Fibroblast of skin of right quadriceps (primary cell): ENCODE data around the gene CES4A.
A peak's percentile ranks its signal among the peaks of the same experiment; 100 is the strongest.
"Not testable (repeated sequence)": the region's sequence is repeated elsewhere in the genome, so short reads cannot be mapped to it uniquely, and the experiment has no call there.

ENCODE experiments used
- DNase-seq: peaks from one replicate; pipeline ENCODE4 v3.0.0-alpha.2; 2013

CES4A gene

DNA sequence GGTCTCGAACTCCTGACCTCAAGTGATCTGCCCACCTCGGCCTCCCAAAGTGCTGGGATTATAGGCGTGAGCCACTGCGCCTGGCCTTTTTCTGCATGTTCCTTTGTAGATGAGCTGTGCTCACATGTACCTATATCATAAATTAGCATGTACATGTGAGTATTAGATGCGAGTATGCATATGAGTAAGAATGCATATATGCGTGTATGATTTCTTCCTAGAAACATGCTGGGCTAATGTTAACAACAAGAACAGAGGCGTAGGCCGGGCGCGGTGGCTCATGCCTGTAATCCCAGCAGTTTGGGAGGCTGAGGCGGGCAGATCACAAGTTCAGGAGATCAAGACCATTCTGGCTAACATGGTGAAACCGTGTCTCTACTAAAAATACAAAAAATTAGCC lies 5.2 kb downstream of the CES4A start:
- not testable (repeated sequence) for DNase-seq

DNA sequence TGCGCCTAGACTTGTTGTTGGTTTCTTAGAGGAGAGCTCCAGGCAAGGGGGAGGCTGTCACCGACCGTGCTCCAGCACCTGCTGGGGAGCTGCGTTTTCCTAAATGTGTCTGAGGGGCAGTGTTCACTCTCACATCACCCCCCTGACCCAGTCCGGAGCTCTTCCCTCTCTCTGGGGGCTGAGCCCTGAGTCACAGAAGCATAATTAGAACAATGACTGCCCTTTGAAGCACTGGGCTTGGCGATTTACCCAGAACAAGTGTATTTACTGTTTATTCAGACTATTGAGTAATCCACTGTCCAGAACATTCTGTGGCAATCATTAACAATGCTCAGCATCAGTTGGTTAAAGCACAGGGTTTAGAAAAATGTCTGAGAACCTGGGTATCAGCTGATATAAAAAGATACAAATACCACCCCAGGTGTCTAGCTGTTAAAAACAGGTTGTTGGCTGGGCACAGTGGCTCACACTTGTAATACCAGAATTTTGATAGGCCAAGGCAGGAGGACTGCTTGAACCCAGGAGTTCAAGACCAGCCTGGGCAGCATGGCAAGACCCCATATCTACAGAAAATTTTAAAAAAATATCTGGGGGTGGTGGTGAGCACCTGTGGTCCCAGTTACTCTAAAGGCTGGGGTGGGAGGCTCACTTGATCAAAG lies 8.1 kb downstream of the CES4A start:
- DNase-seq: no peak

DNA sequence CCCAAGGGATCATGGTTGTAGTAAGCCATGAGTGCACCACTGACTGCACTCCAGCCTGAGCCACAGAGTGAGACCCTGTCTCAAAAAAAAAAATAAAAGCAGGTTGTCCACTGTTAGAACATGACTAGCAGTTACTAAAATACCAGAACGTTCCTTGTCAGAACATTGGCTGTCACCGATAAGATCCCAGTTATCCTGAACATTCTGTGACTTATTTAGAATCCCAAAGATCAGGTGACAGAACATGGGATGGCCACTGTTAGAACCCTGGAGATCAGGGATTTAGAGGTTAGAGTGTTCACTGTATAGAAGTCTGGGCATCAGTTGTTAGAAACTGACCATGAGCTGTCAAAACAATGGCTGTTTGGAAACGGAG lies 8.6 kb downstream of the CES4A start:
- no peak for DNase-seq

DNA sequence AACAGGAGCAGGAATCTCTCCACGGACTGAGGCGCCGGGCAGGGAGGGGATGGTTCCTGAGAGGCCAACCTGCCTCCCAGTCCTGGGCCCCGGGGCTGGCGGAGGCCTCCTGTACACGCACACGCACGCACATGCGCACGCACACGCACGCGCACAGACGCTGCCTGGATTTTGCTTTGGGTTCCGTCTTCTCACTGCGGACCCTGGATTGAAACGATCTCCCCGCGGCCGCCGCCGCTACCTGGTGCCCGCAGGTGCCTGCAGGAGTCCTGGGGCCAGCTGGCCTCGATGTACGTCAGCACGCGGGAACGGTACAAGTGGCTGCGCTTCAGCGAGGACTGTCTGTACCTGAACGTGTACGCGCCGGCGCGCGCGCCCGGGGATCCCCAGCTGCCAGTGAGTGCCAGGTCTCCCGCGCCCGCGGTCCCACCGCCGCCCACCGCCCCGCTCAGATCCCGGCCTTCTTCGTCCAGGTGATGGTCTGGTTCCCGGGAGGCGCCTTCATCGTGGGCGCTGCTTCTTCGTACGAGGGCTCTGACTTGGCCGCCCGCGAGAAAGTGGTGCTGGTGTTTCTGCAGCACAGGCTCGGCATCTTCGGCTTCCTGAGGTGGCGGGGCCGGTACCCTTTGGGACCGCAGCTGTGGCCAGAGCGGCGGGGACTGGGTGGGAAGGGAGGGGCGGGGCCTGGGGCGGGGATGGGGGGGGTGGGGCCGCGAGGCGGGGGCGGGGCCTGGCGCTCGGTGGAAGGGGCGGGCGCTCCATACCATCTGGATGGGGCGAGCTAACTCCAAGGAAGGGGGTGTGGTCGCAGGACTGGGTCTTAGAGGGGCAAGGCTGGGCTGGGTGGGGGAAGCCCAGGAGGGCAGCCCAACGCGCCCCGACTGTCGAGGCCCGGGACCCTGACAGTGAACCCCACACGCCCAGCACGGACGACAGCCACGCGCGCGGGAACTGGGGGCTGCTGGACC lies 12.3 kb downstream of the CES4A start:
- no peak for DNase-seq

DNA sequence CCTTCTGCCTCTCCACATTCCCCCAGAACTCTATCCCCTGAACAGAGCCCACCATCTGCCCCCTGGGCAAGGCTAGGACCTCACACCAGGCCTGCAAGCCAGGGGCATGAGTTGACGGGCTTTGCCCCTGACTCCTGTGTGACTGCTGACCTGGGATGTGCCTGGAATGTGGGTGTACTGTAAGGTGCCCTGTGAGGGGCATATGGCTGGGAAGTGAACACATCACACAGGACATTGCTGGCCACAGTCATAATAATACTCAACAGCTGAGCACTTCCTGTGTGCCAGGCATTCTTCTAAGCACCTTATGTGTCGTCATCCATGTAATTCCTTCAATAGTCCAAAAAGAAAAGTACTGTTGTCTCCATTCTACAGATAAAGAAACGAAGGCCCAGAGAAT lies 13.3 kb downstream of the CES4A start:
- DNase-seq: no peak

DNA sequence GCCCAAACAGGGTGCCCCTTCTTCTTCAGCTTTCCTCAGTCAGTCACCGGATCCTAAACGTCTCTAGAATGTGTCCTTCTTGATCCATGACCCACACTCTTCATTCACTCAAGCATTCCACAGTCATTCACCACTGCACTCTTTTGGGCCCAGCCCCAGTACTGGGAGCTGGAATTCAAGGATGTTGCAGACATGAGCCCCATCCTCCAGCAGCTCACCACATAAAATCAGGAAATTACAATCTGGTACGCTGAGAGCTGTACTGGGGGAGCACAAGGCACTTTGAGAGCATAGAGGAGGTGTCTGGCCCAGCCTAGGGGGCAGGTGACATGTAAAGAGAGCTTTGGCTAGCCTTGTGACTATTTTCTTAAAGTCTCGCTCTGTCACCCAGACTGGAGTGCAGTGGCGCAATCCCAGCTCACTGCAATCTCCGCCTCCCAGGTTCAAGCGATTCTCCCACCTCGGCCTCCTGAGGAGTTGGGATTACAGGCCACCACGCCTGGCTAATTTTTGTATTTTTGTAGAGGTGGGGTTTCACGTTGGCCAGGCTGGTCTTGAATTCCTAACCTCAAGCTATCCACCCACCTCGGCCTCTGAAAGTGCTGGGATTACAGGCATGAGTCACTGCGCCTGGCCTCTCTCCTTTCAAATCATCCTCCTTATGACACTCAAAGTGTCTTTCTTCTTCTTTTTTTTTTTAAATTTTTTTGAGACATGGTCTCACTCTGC lies 18.7 kb downstream of the CES4A start:
- peak; percentile 42 for DNase-seq

DNA sequence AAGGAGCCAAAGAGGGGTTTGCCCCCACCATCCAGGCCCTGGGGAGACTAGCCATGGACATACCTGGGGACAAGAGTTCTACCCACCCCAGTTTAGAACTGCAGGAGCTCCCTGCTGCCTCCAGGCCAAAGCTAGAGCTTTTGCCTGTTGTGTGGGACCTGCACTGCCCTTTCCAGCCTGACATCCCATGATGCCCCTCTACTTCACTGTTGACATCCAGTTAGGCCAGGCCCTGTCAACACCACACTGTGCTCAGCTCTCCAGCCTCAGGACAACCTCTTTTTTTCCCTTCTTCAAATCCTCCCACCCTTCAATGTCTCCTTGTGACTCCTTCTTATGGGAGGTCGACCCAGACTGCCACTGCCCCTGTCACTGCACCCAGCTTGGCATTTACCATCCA lies 20.8 kb downstream of the CES4A start:
- DNase-seq: no peak

DNA sequence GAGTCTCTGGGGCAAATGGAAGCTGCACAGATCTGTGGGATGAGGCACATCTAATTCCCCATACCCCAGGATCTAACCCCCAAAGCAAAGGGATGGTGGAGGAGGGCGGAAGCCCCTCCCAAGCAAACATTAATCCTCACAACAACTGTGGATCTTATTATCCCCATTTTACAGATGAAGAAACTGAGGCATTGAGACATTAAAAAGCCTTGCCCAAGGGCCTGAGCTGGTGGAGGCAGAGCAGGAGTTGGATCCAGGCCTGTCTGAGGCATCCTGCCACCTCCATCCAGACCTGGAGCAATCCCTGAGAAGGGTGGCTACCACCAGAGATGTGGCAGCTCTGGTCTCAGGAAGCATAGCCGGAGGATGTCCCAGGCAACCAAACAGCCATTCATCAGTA lies 22.9 kb downstream of the CES4A start:
- DNase-seq: no peak

DNA sequence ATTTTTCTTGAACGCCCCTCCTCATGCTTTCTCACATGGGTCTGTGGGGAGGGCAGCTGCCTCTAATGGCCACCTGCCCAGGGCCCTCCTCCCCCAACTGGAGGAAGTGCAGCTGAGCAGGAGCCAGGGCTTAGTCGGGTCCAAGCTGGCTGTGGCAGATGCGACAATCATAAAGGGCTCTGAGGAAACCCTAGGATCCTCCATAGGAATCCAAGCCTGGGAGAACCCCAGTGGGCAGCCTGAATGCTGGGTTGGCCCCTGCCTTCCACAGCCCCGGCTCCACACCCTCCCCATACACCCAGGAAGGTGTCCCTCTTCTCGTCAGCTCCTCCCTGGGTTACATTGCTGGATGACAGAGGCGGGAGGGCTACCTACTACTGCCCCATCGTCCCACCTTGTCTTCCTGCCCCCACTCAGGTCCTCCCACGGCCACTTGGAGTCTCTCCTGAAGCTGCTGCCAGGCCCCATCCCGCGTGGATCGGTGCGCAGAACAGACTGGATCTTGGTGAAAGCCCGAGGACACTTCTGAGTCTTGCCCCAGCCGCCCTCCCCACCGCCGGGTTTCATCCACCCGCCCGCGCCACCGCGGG lies 24.9 kb downstream of the CES4A start:
- no peak for DNase-seq

DNA sequence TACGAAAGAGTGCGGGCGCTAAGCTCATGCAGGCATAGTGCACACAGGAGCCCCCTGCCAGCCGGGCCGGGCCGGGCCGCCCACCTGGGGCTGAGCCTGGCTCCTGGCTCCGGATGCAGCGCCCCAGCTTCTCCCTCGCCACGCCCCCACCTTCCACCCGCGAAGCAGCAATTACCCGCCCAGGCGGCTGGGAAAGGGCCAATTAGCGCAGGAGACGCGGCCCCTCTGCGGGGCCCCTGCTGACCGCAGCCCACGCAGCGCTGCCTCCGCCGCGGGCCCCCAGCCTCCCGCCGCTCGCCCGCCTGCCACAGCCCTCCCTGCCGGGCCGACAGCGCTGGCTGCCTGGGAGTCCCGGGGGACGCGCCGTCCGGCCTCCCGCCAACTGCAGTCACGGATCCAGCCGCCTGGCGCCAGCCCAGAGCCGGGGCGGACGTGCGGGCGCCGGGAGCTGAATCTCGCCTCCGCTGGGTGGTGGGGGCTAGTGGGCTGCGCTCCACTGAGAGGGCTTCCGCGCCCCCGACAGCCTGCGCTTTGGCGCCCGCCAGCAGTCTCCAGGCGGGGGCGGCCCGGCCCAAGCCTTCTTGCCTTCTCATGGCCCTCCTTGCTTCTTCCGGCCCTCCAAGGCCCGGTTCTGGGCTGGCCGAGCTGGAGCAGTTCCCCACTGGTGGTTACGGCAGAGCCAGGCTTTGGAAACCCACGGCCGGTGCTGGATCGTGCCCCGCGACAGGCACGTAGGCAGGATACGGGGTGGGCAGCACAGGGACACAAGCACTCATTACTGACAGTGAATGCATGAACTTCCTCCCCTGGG lies 25.6 kb downstream of the CES4A start:
- DNase-seq: peak; percentile 80

DNA sequence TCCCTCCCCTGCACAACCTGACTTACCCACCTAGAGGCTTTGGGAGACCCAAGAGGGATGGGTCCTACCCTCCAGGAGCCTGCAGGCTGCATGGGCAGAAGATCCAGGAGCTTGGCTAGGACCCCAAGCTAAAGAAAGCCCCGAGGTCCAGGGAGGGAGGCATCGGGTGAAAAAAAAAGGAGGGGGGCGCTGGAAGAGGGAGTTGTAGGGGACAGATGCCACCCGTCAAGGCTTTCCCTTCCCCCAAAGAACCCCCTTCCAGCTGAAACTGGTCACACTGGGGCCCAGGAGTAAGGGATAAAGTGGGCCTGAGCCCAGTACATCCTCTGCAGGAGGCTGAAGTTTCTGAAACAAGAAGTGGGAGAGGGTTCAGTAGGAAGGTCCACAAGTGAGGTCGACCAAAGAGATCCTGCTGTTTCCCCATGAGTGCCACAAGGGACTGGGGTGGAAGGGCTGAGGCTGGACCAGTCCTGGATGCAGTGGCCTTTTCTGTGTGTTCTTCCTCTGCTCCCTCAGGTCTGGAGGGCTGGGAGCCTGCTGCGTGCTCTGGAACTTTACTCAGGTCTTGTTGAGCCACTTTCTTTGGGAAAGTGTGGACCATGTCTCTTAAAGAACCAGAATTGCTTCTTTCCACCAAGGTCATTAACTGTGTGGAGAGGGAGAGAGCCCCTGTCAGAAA lies 26.4 kb downstream of the CES4A start:
- DNase-seq: no peak

DNA sequence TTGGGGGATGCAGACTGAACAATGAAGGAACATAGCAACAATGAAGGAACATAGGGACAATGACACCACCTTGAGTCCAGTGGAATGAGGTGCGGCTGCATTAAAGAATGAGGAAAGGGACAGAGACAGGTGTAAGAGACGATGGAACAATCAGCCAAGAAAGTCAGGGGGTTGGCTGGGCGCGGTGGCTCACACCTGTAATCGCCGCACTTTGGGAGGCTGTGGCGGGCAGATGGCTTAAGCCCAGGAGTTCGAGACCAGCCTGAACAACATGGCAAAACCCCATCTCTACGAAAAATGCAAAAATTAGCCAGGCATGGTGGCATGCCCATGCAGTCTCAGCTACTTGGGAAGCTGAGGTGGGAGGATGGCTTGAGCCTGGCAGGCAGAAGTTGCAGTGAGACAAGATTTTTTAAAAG lies 26.9 kb downstream of the CES4A start:
- no peak for DNase-seq

DNA sequence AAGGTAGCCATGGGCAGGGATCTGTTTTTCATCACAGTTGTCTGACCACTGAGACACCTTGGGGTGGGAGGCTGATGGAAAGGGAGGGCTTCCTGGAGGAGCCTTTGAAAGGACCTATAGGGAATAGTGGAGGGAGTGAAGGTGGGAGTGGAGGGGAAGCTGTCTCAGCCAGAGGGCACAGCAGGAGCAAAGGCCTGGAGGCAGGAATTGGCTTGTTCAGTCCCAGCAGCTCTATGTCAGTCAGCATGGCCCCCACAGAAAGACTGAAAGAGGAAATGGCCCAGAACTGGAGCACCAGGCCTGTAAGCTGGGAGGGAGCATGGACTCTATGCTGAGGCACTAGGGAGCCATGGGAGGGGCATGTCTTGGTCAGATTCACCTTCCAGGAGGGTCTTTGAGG lies 27.8 kb downstream of the CES4A start:
- no peak for DNase-seq

DNA sequence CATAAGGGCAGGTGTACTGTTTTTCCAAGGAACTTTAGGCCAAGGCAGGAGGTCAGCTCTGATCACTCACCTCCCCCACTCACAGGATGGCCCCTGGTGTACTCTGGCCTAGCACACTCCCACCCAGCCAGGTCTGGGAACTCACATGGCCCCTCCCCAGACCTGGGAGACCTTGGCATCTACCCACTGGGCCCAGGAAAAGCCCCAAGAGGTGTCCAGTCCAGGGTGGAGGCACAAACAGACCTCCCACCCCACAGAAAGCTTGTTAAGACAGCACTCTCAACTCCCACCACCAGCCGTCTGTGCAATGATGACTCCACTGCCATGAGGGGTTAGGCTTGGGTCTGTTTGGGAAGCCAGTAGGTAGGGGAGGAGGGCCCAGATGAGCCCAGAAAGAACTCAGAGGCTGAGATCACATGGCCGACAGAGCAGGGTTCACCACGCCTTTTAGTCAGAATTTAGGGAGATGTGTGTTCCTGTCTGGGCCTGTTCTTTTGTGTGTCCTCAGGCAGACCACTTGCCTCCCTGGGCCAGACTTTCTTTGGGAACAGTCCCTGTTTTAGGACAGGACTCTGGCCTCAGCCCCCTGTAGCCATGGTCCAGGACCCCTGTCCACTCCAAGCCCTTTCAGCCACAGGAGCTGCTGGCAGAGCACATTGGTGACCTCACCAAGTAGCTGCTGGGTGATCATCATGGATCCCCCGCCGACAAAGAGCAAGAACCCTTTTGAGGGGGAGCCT lies 28.5 kb downstream of the CES4A start:
- DNase-seq: no peak

DNA sequence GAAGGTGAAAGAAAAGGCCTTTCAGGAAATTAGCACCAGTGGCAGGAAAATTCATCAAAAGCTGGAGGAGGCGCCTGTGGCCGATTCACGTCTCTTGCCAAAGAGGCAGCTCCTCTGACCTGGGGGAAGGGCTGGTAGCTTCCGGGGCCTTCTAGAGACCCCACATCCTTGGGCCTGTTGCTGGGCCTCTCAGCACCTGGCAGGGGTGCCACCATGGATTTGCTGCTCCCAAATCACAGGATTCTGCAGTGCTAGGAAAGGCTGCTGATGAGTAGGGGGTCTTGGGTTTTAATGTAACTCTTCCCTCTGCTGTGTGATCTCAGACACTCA lies 29.0 kb downstream of the CES4A start:
- no peak for DNase-seq

DNA sequence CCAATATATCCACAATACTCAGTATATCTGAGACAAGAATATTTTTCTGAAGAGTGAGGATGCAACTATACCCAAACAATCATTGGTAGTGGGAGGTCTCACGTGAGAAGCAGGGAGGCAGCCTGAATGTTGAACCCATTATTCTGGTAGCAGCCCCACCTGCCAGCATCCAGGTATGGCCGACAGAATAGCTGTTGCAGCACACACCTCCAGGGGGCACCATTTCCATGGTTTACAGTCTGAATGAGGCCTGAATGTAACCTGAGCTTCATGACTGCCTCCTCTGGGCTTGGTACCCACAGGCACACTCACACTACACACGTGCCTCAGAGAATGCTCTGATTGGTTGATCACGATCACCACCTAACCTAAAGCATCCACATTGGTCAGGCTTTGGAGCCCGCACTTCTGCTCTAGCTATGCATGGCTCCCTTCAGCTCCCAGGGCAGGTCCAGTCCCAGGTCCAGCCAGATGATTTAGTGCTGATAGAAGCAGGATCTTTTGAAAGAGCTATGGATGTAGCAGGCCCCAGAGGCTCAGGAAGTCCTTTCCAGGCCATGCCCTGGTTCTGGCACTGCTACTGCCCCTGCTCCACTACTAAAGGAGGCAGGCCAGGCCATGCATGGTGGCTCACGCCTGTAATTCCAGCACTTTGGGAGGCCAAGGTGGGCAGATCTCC lies 29.6 kb downstream of the CES4A start:
- peak; percentile 92 for DNase-seq

DNA sequence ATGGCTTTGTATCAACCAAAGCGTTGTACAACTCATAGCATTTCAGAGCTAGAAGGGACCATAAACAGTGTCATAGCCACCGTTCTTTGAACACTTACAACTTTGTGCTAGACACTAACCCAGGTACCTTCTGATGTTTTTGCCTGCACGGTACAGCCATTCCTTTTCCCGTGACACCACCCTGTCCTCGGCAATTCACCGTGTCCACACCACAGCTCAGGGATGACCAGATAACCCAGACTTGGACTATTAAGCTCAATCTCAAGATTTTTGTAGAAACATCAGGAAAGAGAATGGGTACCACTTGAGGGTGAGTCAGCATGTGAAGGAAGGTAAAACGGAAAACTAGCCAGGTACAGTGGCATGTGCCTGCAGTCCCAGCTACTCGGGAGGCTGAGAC lies 30.8 kb downstream of the CES4A start:
- DNase-seq: no peak

DNA sequence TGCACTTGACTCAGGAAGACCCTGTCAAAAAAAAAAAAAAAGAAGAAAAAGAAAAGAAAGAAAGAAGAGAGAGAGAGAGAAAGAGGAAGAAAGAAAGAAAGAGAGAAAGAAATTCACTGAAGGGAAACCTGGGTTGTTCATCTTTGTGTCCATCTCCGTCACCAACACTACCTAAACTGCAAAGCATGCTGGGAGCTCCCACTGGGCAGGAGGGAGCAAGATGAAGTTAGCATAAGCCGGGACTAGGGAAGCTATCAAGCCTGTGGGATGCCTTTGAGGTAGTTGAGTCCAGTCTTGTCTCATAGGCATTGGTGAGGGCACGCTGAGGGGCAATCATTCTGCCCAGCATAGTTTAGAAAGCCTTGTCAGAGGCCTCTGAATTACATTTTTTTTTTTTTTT lies 32.9 kb downstream of the CES4A start:
- no peak for DNase-seq

DNA sequence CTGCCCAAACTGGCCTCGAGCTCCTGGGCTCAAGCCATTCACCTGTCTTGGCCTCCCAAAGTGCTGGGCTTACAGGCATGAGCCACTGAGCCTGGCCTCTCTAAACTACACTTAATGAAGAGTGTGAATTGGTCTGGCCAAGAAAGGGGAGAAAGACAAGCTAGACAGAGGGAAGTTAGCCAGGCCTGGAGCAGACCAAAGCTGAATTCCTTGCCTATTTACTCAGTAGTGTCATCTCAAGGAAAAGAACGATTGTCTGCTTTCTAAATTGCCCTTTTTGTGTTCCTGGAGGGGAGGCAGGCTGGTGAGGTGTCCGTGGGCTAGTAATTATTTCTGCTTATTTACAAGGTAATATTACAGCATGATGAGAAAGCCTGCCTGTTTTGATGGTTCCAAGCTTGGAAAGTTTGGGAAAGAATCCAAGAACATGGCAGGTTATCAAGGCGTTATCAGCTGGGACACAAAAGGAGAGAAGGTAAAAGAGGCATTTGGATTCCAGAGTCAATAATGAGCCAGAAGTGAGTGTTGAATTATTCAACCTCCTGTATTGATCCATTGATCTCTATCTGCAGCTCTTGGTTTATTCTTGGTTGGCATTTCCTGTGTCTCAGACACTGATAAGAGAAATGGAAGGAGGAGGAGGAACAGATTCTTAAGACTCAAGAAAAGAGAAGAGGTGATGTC lies 34.3 kb downstream of the CES4A start:
- DNase-seq: peak; percentile 22

DNA sequence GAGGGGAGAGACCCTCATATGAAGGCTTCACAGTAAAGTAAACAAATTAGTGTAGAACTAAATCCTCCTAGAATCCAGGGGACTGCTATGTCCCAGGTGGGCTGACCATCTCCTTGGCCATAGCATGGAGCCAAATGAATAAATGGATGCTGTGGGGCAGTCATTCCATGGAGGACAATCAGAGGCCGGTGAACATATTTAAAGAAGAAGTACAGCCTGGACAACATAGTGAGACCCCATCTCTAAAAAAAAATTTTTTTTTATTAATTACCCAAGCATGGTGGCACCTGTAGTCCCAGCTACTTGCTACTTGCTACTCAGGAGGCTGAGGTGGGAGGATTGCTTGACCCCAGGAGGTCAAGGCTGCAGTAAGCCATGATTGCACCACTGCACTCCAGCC lies 35.3 kb downstream of the CES4A start:
- DNase-seq: no peak
